Pancreas (tissue), 10 donors: ENCODE data around the gene ORC1. TPM values are rescaled to one million over a fixed set of nuclear protein-coding genes. Genes with fewer than 3 reads are reported as not detected.

Experiments
- ATAC-seq, 4 donors: fragments of 200-7000 bp; cut with Tn5 transposase; one replicate each; pipeline versions ENCODE4 v1.8.0 to v1.9.1; 2020; ENCODE audit warnings: mild to moderate bottlenecking in 4 of 4, moderate library complexity in 4 of 4
- DNase-seq, 6 donors: peaks; one replicate each; pipeline ENCODE4 v3.0.0-alpha.2; 2020
- FAIRE-seq: peaks from 2 replicates; lab custom pipeline; 2012; peaks lifted over from hg19 to GRCh38; lab: Jason Lieb, UNC
- H3K27ac ChIP-seq, 4 donors: fragments of 200-600 bp; sonication (generic); 1 replicate in 3 of 4; 2 replicates in 1 of 4; pipeline versions ENCODE4 v1.5.0 to v1.8.0; 2020
- H3K27me3 ChIP-seq, 4 donors: fragments of 200-600 bp; one replicate each; pipeline ENCODE4 v1.8.0; 2021
- H3K36me3 ChIP-seq, 3 donors: fragments of 200-600 bp; sonication (generic) in 1 of 3; one replicate each; pipeline versions ENCODE4 v1.5.0 to v1.8.0; 2020 to 2021
- H3K4me1 ChIP-seq, 3 donors: fragments of 200-600 bp; one replicate each; pipeline ENCODE4 v1.8.0; 2021
- H3K4me3 ChIP-seq, 4 donors: fragments of 200-600 bp; sonication (generic) in 2 of 4; one replicate each; pipeline versions ENCODE4 v1.5.0 to v1.8.0; 2020 to 2021
- H3K9me3 ChIP-seq, 4 donors: fragments of 200-600 bp; one replicate each; pipeline ENCODE4 v1.8.0; 2021
- WGBS, 2 donors: extraction: QIAGEN DNeasy Blood & Tissue Kit; methylation state at CpG; one replicate each; pipeline ENCODE4 v1.1.7; 2013; 5-methylcytosine and 5-hydroxymethylcytosine counted together
- intact Hi-C, 3 donors: fragments of 100-400 bp; cut with DNase I; formaldehyde crosslinking; loops; one replicate each; pipeline versions ENCODE4 v1.11.1 to v1.14.2; 2022
- polyA plus RNA-seq, 2 donors: library from polyadenylated mRNA; stranded (reverse); fragments of 200-250 nt; gene quantifications; one replicate each; pipeline ENCODE4 v1.2.3, GENCODE V29; 2013
- total RNA-seq, 6 donors: library from RNA; stranded (reverse); fragmentation: NEBNext Ultra II Directional in 4 of 6; extraction: Animal tissue kit (Norgen Biotek cat#: 25700) in 4 of 6; gene quantifications; one replicate each; pipeline versions ENCODE4 v1.2.1 to v1.2.4, GENCODE V29; 2021 to 2023
- TF ChIP-seq, protein P1 (sequence below), 4 donors: fragments of 200-600 bp; sonication (generic) in 3 of 4; IDR thresholded peaks; one replicate each; pipeline versions ENCODE4 v1.5.0 to v1.8.0; 2021; ENCODE audit warnings: antibody characterized with exemption in 4 of 4
- donor health status: healthy with polysubstance abuse.
- donor health status: DM: no; HTN: no; CAD: no; lungs with moderate emphysema.
- donor health status: DM: no; HTN: no; CAD: no.
- donor health status: control.
- donor health status: control.
- donor health status: Bipolar disorder and iron deficiency.
- donor health status: DM: yes; HTN: yes; CAD: no.
- donor health status: DM: no; HTN: no; CAD: no.
- donor health status: DM: no; HTN: no; CAD: no.
- donor health status: DM: yes; HTN: yes; CAD: no.

Gene ORC1
- total and polyA plus RNA-seq, 8 donors = 0.09 to 0.68 (median 0.30) TPM

DNA sequence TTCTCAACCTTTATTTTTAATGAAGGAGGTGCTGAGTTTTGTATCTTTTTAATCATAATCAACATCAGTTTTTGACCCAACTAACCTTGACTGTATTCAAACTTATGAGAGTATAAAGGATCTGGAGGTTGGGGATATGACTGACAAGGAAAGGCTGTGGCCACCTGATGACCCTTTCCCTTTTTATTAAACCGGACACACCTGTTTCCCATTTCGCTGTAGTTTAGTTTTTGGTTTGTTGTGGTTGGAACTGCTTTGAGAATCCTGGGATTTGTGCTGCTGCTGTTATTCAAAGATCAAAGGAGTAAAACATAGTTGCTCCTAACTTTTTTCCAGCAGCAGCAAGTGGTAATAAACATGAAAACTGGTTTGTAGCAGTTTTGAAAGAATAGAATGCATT, 12.6 kb upstream of the ORC1 start:
- 88 to 89% methylated on average over 2 of the region's 2 CpGs for WGBS, 2 donors
- H3K4me1 ChIP-seq = no peaks in the 10 kb centered on the region
- H3K27me3 ChIP-seq = no peaks in the 10 kb centered on the region
- intact Hi-C loops = no loop called here
- H3K27ac ChIP-seq = no peak overlapping the region
- TF ChIP-seq, protein P1, sequence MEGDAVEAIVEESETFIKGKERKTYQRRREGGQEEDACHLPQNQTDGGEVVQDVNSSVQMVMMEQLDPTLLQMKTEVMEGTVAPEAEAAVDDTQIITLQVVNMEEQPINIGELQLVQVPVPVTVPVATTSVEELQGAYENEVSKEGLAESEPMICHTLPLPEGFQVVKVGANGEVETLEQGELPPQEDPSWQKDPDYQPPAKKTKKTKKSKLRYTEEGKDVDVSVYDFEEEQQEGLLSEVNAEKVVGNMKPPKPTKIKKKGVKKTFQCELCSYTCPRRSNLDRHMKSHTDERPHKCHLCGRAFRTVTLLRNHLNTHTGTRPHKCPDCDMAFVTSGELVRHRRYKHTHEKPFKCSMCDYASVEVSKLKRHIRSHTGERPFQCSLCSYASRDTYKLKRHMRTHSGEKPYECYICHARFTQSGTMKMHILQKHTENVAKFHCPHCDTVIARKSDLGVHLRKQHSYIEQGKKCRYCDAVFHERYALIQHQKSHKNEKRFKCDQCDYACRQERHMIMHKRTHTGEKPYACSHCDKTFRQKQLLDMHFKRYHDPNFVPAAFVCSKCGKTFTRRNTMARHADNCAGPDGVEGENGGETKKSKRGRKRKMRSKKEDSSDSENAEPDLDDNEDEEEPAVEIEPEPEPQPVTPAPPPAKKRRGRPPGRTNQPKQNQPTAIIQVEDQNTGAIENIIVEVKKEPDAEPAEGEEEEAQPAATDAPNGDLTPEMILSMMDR (IDR thresholded peaks at IDR 0.05) = no peak
- DNase-seq (no peak), ATAC-seq (no peak), FAIRE-seq (no peak)
- H3K36me3 ChIP-seq = peaks cover 4 to 74% (median 15%) of the 10 kb centered on the region in 3 donors
- H3K4me3 ChIP-seq = no peak overlapping the region
- no peaks in the 10 kb centered on the region for H3K9me3 ChIP-seq

DNA sequence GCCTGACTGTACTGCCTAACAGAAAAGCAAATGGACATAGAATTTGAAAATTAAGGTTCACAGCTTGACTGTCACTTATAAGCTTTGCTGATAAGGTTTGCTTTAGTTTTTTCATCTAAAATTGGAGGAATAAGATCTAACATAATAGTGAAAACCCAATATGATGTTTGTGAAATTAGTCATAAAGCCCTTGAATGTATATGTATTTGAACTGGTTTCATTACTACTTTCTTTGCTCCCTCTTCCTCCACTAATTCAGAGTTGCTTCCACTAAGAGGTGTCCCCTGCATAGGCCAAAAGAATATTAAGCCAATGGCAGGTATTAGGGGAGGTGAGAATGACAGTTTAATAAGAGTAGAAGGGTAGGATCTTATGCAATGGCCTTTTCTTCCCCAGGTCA, 10.7 kb upstream of the ORC1 start:
- H3K4me3 ChIP-seq = no peak overlapping the region
- intact Hi-C loops = no loop called here
- TF ChIP-seq, protein P1 (IDR thresholded peaks at IDR 0.05) = no peak
- H3K36me3 ChIP-seq = peaks cover 4 to 83% (median 24%) of the 10 kb centered on the region in 3 donors
- no peak for ATAC-seq
- H3K4me1 ChIP-seq = no peaks in the 10 kb centered on the region
- FAIRE-seq = no peak
- H3K27me3 ChIP-seq = no peaks in the 10 kb centered on the region
- no peak for DNase-seq
- H3K9me3 ChIP-seq = no peaks in the 10 kb centered on the region
- H3K27ac ChIP-seq = no peak overlapping the region

DNA sequence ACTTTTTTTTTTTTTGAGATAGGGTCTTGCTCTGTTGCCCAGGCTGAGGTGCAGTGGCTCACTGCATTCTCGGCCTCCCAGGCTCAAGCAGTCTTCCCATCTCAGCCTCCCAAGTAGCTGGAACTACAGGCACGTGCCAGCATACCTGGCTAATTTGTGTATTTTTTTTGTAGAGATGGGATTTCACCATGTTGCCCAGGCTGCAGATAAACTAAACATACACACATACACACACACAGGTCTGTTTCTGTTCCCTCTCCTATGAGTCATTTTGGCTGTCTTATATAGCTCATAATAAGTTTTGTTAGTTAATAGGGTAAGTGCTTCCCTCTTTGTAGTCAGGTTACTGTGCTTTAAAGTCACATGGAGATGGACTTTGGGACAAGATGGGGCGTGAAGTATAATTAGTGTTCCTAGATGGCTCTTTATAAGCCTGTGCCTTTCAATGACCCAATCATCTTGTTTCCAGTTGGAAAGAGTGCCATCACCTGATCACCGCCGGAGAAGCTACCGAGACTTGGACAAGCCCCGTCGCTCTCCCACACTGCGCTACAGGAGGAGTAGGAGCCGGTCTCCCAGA, 9.3 kb upstream of the ORC1 start:
- H3K4me1 ChIP-seq = no peaks in the 10 kb centered on the region
- no peak overlapping the region for H3K4me3 ChIP-seq
- WGBS, 2 donors = 95 to 96% methylated on average over 10 of the region's 10 CpGs
- TF ChIP-seq, protein P1 (IDR thresholded peaks at IDR 0.05) = no peak
- no peaks in the 10 kb centered on the region for H3K9me3 ChIP-seq
- peaks cover 4 to 87% (median 33%) of the 10 kb centered on the region in 3 donors for H3K36me3 ChIP-seq
- H3K27me3 ChIP-seq = no peaks in the 10 kb centered on the region
- ATAC-seq = no peak
- no peak for DNase-seq
- intact Hi-C loops = no loop called here
- H3K27ac ChIP-seq = no peak overlapping the region
- peak; percentile 51 for FAIRE-seq

DNA sequence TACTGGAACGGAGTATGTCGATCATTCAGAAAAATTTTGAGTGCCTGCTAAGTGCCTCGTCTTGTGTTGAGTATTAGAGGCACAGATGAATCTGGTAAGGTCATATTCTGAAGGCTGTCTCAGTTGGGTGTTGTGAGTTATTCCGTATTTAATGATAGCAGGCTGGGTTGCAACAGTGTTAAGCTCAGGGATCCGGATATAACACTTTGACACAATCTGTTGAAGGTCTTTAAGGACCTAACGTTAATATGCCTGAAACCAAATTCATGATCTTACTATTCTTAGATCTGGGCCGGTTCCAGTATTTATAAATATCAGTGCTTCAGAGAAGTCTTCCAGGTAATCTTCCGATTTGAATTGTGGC, 734 bp upstream of the ORC1 start:
- peak overlapping the region; percentile 79 to 91 (median 85) for H3K27ac ChIP-seq
- H3K4me3 ChIP-seq = peak overlapping the region; percentile 62 to 83 (median 78)
- TF ChIP-seq, protein P1 (IDR thresholded peaks at IDR 0.05) = no peak
- ATAC-seq (peak in 2 of 4 donors; percentile 1 to 2), DNase-seq (no peak), FAIRE-seq (no peak)
- no peaks in the 10 kb centered on the region for H3K27me3 ChIP-seq
- intact Hi-C loops = no loop called here
- no peaks in the 10 kb centered on the region for H3K9me3 ChIP-seq
- peaks cover 12 to 20% (median 14%) of the 10 kb centered on the region in 3 donors for H3K4me1 ChIP-seq
- peaks cover 0 to 14% (median 9%) of the 10 kb centered on the region in 3 donors for H3K36me3 ChIP-seq
- WGBS, 2 donors = 1 to 3% methylated on average over 8 of the region's 8 CpGs

DNA sequence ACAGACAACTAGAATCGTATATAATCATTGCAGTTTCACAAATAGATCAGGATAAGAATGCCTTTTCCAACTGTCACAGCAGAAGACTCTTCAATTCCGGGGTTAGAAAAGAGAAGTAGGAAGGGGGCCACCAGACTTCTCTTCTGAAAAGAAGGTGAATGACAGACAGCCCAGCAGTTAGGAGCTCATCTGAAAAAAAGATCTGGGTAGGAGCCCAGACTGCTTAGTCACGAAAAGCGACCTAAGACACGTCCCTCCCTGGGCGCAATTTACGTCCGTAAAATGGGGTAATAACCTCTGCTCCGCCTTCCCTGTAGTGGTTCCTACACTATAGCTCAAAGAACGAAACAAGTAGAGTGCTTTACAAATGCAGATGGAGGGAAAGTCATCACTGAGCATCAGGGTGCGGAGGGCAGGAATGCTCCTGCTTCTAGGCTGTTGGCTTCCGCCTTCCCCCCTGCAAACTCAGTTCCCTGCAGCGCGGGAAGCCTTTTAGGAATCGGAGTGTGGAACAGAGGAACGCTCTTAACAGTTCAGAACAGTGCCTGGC, 582 bp downstream of the ORC1 start:
- no peaks in the 10 kb centered on the region for H3K27me3 ChIP-seq
- FAIRE-seq = no peak
- H3K4me1 ChIP-seq = peaks cover 12 to 20% (median 14%) of the 10 kb centered on the region in 3 donors
- DNase-seq = peak in 1 of 6 donors; percentile 18
- peak; percentile 13 to 37 (median 16) for ATAC-seq
- WGBS, 2 donors = 0 to 1% methylated on average over 16 of the region's 16 CpGs
- H3K9me3 ChIP-seq = no peaks in the 10 kb centered on the region
- H3K4me3 ChIP-seq = peak overlapping the region; percentile 62 to 83 (median 78)
- TF ChIP-seq, protein P1 (IDR thresholded peaks at IDR 0.05) = no peak
- H3K27ac ChIP-seq = peak overlapping the region in 2 of 4 donors; percentile 89 to 91
- intact Hi-C loops = no loop called here
- H3K36me3 ChIP-seq = peaks cover 0 to 7% (median 0%) of the 10 kb centered on the region in 3 donors
